Endothelial cell of umbilical vein (primary cell): ENCODE results near the gene BIK.
A peak's percentile ranks its signal among the peaks of the same experiment; 100 is the strongest.

Source experiments
- MAX ChIP-seq: IDR thresholded peaks from 2 replicates; pipeline ENCODE4 v1.6.1; 2011; ENCODE audit not compliant: insufficient read depth, insufficient read length
- TF ChIP-seq, protein P1 (sequence below), 2 donors: IDR thresholded peaks; 1 replicate in 1 of 2; 2 replicates in 1 of 2; pipeline ENCODE4 v1.5.1; 2011; ENCODE audit warnings: low read length in 2 of 2, mild to moderate bottlenecking in 2 of 2, moderate library complexity in 2 of 2, control low read depth in 1 of 2, inconsistent platforms in 1 of 2, low read depth in 1 of 2; ENCODE audit not compliant: insufficient read depth in 1 of 2; ENCODE audit errors: extremely low read depth in 1 of 2

DNA sequence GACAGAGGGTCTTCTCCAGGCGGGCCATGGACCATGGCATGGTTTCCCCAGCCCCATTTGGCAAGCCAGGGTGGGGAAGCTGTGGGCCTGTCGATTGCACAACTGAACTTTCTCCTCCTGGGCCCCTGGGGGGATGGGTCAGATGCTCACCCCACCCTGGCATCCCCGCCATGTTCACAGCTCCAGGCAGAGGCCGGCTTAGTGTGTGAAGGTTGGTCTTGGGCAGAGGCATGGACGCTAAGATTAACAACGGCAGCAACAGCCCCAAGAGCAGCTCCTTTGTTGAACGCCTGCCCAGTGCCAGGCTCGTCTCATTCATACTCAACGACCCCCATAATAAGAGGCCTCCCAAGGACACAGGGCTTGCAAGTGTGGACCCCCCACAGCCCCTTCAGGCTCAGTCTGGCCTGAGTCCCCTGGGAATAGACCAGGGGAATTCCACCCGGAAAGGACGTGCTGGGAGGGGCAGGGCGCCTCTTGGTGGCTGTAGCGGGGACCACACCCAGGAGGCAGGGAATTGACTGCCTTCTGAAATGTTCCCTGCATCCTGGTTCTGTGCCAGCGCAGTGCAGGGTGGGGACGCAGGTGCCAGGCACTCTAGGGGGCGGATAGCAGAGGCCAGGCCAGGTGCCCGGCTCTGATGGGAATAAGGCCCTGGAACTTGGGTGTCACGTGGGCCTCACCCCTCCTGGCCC is 49.1 kb downstream of the BIK start:
- TF ChIP-seq, protein P1, sequence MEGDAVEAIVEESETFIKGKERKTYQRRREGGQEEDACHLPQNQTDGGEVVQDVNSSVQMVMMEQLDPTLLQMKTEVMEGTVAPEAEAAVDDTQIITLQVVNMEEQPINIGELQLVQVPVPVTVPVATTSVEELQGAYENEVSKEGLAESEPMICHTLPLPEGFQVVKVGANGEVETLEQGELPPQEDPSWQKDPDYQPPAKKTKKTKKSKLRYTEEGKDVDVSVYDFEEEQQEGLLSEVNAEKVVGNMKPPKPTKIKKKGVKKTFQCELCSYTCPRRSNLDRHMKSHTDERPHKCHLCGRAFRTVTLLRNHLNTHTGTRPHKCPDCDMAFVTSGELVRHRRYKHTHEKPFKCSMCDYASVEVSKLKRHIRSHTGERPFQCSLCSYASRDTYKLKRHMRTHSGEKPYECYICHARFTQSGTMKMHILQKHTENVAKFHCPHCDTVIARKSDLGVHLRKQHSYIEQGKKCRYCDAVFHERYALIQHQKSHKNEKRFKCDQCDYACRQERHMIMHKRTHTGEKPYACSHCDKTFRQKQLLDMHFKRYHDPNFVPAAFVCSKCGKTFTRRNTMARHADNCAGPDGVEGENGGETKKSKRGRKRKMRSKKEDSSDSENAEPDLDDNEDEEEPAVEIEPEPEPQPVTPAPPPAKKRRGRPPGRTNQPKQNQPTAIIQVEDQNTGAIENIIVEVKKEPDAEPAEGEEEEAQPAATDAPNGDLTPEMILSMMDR (IDR thresholded peaks at IDR 0.05; ENCODE audit: extremely low read depth in 1 of 2, insufficient read depth in 1 of 2, low read depth in 1 of 2, low read length in 2 of 2) = peak; percentile 21 to 44
- TF ChIP-seq MAX = no peak
